DOHH2 (cell line): ENCODE results near the gene PRR14L.

ENCODE experiments used
- EZH2phosphoT487 ChIP-seq: fragments of 200-600 bp; sonication (generic); IDR thresholded peaks from 2 replicates; pipeline ENCODE4 v1.6.1; 2017; ENCODE audit warnings: borderline replicate concordance, mild to moderate bottlenecking, antibody characterized with exemption, low read length, moderate library complexity, mixed read lengths
- TF ChIP-seq, protein P1 (sequence below): fragments of 200-600 bp; sonication (generic); IDR thresholded peaks from one replicate; pipeline ENCODE4 v1.5.1; 2014; ENCODE audit warnings: antibody characterized with exemption, mild to moderate bottlenecking, low read depth, low read length; ENCODE audit not compliant: poor library complexity, severe bottlenecking

DNA sequence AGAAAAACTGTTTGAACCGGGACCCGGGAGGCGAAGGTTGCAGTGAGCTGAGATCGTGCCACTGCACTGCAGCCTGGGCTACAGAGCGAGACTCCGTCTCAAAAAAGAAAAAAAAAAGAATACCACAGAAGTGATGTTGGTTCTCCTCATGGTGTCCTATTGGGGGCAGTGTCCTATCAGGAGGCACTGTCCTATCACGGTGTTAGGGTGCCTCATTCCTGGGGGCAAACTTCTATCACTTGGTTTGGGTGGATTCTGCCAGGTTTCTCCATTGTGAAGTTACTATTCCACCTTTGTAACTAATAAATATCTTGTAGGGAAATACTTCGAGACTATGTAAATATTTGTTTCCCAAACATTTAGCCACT is 19.6 kb downstream of the PRR14L start:
- TF ChIP-seq, protein P1, sequence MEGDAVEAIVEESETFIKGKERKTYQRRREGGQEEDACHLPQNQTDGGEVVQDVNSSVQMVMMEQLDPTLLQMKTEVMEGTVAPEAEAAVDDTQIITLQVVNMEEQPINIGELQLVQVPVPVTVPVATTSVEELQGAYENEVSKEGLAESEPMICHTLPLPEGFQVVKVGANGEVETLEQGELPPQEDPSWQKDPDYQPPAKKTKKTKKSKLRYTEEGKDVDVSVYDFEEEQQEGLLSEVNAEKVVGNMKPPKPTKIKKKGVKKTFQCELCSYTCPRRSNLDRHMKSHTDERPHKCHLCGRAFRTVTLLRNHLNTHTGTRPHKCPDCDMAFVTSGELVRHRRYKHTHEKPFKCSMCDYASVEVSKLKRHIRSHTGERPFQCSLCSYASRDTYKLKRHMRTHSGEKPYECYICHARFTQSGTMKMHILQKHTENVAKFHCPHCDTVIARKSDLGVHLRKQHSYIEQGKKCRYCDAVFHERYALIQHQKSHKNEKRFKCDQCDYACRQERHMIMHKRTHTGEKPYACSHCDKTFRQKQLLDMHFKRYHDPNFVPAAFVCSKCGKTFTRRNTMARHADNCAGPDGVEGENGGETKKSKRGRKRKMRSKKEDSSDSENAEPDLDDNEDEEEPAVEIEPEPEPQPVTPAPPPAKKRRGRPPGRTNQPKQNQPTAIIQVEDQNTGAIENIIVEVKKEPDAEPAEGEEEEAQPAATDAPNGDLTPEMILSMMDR = peak; percentile 25
- no peak for TF ChIP-seq EZH2phosphoT487
